Mucosa of rectum (tissue), 2 donors: ENCODE measurements around the gene HDAC8.

Experiments
- H3K27ac ChIP-seq, 2 donors: one replicate each; pipeline ENCODE4 v1.7.0; 2013; ENCODE audit warnings: inconsistent platforms in 2 of 2, low read depth in 2 of 2, low read length in 2 of 2
- H3K27me3 ChIP-seq, 2 donors: one replicate each; pipeline ENCODE4 v1.7.0; 2013; ENCODE audit warnings: low read length in 2 of 2; ENCODE audit not compliant: control insufficient read depth in 2 of 2, insufficient read depth in 2 of 2
- H3K36me3 ChIP-seq, 2 donors: one replicate each; pipeline ENCODE4 v1.7.0; 2013; ENCODE audit warnings: low read length in 2 of 2; ENCODE audit not compliant: control insufficient read depth in 2 of 2, insufficient read depth in 2 of 2
- H3K4me1 ChIP-seq, 2 donors: one replicate each; pipeline ENCODE4 v1.7.0; 2013; ENCODE audit warnings: low read length in 2 of 2, mild to moderate bottlenecking in 1 of 2; ENCODE audit not compliant: control insufficient read depth in 2 of 2, insufficient read depth in 2 of 2
- H3K4me3 ChIP-seq, 2 donors: one replicate each; pipeline ENCODE4 v1.7.0; 2013; ENCODE audit warnings: low read length in 2 of 2
- H3K9ac ChIP-seq, 2 donors: one replicate each; pipeline ENCODE4 v1.7.0; 2013; ENCODE audit warnings: low read length in 2 of 2, low read depth in 1 of 2, mild to moderate bottlenecking in 1 of 2
- H3K9me3 ChIP-seq, 2 donors: one replicate each; pipeline ENCODE4 v1.7.0; 2013; ENCODE audit warnings: low read length in 2 of 2; ENCODE audit not compliant: control insufficient read depth in 2 of 2
- donor health status: healthy.
- donor health status: Normal muscosa, but diverticular disease.

The HDAC8 gene

DNA sequence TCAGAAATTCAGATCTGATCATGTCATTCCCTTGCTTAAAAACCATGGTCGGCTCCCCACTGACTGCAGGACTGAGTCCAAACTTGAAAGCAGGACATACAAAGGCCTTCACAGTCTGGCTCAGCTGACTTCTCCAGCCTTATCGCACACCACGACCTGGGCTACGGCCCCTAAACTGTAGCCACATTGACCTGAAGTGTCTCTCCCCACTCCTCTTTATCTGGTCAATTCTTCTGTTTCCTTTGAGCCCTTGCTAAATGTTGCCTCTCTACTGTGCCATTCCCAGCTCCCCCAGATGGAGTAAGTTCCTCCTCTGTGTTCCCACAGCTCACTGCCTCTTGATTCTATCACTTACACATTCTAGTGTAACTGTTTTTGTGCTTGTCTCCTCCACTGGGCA lies 206.5 kb downstream of the HDAC8 start:
- Histone ChIP-seq H3K27me3 (peaks cover 3 to 6% of the 10 kb centered on the region in 2 donors), H3K4me3 (no peak overlapping the region), H3K4me1 (no peaks in the 10 kb centered on the region), H3K36me3 (no peaks in the 10 kb centered on the region), H3K9me3 (no peaks in the 10 kb centered on the region), H3K9ac (no peak overlapping the region), H3K27ac (no peak overlapping the region)

DNA sequence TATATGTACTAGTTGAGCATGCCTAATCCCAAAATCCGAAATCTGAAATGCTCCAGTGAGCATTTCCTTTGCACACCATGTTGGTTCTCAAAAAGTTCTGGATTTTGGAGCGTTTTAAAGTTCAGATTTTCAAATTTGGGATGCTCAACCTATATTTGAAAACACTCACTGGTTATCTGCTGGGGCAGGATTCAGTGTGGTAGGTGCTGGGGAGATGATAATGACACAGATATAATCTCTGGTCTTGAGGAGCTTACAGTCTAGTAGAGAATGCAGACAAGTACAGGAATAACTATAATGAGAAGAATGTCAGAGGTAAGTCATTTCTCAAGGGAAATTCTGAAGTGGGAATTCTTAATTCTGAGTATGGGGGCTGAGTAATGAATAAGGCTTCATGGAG lies 207.5 kb downstream of the HDAC8 start:
- Histone ChIP-seq H3K27ac (no peak overlapping the region), H3K9me3 (no peaks in the 10 kb centered on the region), H3K36me3 (no peaks in the 10 kb centered on the region), H3K4me3 (no peak overlapping the region), H3K9ac (no peak overlapping the region), H3K27me3 (peaks cover 3 to 6% of the 10 kb centered on the region in 2 donors), H3K4me1 (no peaks in the 10 kb centered on the region)

- Histone ChIP-seq H3K9me3 (no peaks in the 10 kb centered on the region), H3K36me3 (no peaks in the 10 kb centered on the region), H3K4me3 (no peak overlapping the region), H3K27ac (no peak overlapping the region), H3K27me3 (peaks cover 3% of the 10 kb centered on the region in 2 donors), H3K4me1 (no peaks in the 10 kb centered on the region), H3K9ac (no peak overlapping the region)
Observed at GRCh38 chrX:72360326-72360725, 212.3 kb downstream of the HDAC8 start.

GRCh38 chrX:72358313-72358712 lies 214.3 kb downstream of the HDAC8 start:
- Histone ChIP-seq H3K27ac (no peak overlapping the region), H3K4me3 (no peak overlapping the region), H3K9me3 (no peaks in the 10 kb centered on the region), H3K4me1 (no peaks in the 10 kb centered on the region), H3K36me3 (no peaks in the 10 kb centered on the region), H3K27me3 (peaks cover 3 to 6% of the 10 kb centered on the region in 2 donors), H3K9ac (no peak overlapping the region)

- no peak overlapping the region for H3K4me3 ChIP-seq
- H3K9me3 ChIP-seq: no peaks in the 10 kb centered on the region
Observed at GRCh38 chrX:72352786-72353185, 219.9 kb downstream of the HDAC8 start.

GRCh38 chrX:72351606-72352334 lies 220.9 kb downstream of the HDAC8 start:
- H3K27ac ChIP-seq: no peak overlapping the region
- H3K36me3 ChIP-seq: peaks cover 2% of the 10 kb centered on the region in 2 donors
- H3K9me3 ChIP-seq: no peaks in the 10 kb centered on the region

More at GRCh38 chrX:72352786-72353185, 219.9 kb downstream of the HDAC8 start:
- Histone ChIP-seq H3K27ac (no peak overlapping the region), H3K36me3 (peaks cover 0 to 2% of the 10 kb centered on the region in 2 donors), H3K9ac (no peak overlapping the region), H3K27me3 (peaks cover 3% of the 10 kb centered on the region in 2 donors), H3K4me1 (no peaks in the 10 kb centered on the region)

GRCh38 chrX:72349190-72349589 lies 223.5 kb downstream of the HDAC8 start:
- Histone ChIP-seq H3K27me3 (peaks cover 0 to 3% of the 10 kb centered on the region in 2 donors), H3K4me3 (no peak overlapping the region), H3K27ac (no peak overlapping the region), H3K9me3 (no peaks in the 10 kb centered on the region), H3K4me1 (no peaks in the 10 kb centered on the region), H3K9ac (no peak overlapping the region), H3K36me3 (peaks cover 2% of the 10 kb centered on the region in 2 donors)

More at GRCh38 chrX:72351606-72352334, 220.9 kb downstream of the HDAC8 start:
- H3K9ac ChIP-seq: no peak overlapping the region
- H3K4me3 ChIP-seq: no peak overlapping the region
- no peaks in the 10 kb centered on the region for H3K4me1 ChIP-seq
- peaks cover 0 to 3% of the 10 kb centered on the region in 2 donors for H3K27me3 ChIP-seq

DNA sequence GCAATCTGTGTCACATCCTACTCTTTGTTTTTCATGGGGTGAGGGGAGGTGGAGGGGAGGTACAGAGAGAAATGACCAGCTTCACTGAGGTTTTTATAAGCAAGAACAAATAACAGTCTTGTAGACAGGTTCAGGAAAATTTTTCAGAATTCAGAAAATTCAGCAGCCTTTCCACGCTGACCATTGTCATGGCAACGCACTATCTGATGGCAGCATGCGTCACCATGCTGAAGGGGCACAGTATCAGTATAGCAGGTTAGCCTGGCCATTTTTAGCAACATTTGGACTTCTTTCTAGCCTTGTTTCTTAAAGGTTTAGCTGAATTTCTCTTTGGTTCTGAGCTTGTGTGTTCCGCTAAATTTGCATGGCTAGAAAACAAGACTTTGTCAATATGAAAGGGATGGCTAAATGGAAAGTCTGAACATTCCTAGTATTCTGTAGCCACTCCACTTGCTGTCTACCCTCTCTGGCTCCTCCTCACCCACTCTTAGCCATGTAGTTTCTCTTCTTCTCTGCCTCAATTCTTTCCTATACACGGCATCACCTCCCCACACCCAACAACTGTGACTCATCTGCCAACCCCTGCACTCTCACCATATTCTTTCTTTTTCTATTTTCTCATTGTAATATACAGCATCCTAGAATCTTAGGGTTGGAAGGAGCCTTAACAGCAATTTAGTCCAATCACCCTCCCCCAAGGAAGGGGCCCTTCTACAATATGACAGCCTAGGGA lies 224.2 kb downstream of the HDAC8 start:
- H3K9ac ChIP-seq: no peak overlapping the region
- H3K9me3 ChIP-seq: no peaks in the 10 kb centered on the region
- H3K4me3 ChIP-seq: no peak overlapping the region
- H3K27me3 ChIP-seq: no peaks in the 10 kb centered on the region
- H3K4me1 ChIP-seq: no peaks in the 10 kb centered on the region
- no peak overlapping the region for H3K27ac ChIP-seq
- peaks cover 2% of the 10 kb centered on the region in 2 donors for H3K36me3 ChIP-seq

DNA sequence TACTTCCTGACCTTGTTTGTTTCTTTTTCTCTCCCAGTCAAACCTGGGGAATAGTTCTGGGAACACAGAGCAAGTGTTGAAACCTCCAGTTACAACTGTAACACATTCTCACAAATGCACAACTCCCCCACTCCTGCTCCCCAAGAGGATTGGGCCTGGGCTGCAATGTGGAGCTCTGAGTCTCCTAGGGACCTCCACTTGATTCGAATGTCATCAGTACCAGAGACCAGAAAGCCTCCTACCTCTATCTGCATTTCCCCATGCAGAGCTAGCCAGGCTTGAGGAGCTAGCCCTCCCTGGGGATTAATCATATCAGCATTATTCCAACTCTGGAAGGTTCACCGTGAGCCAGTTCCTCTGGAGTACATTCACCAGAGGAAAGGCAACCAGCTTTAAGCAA lies 225.3 kb downstream of the HDAC8 start:
- Histone ChIP-seq H3K36me3 (peaks cover 2% of the 10 kb centered on the region in 2 donors), H3K4me1 (no peaks in the 10 kb centered on the region), H3K27me3 (no peaks in the 10 kb centered on the region), H3K4me3 (no peak overlapping the region), H3K27ac (no peak overlapping the region), H3K9me3 (no peaks in the 10 kb centered on the region), H3K9ac (no peak overlapping the region)

GRCh38 chrX:72346302-72346949 lies 226.2 kb downstream of the HDAC8 start:
- no peaks in the 10 kb centered on the region for H3K4me1 ChIP-seq
- no peaks in the 10 kb centered on the region for H3K9me3 ChIP-seq
- no peaks in the 10 kb centered on the region for H3K27me3 ChIP-seq
- no peak overlapping the region for H3K9ac ChIP-seq
- no peak overlapping the region for H3K27ac ChIP-seq
- H3K36me3 ChIP-seq: peaks cover 0 to 2% of the 10 kb centered on the region in 2 donors
- no peak overlapping the region for H3K4me3 ChIP-seq
